K562 (cell line): Measurements from ENCODE around the gene NR6A1. TPM values are rescaled to one million over a fixed set of nuclear protein-coding genes. Genes with fewer than 3 reads are reported as not detected.

Source experiments
- MECOM ChIP-seq: fragments of 250-450 bp; sonication (Bioruptor Pico); IDR thresholded peaks from 2 replicates; pipeline ENCODE4 v1.8.0; 2022; ENCODE audit warnings: inconsistent platforms
- NEUROD1 ChIP-seq: fragments of 150-350 bp; IDR thresholded peaks from 2 replicates; pipeline ENCODE4 v1.6.1; 2014; ENCODE audit warnings: borderline replicate concordance, low read length, low read depth; ENCODE audit not compliant: partially characterized antibody
- polyA plus RNA-seq, 8 experiments: library from polyadenylated mRNA; depleted of rRNA in 4 of 8; stranded (reverse) in 5 of 8; unstranded in 3 of 8; fragments of >200 nt; fragmentation: Nextera tagmentation in 2 of 8; fragmentation: Illumina TruSeq in 1 of 8; extraction: Ambion mirVana in 2 of 8; extraction: Trizol in 1 of 8; gene quantifications; 2 replicates each; pipeline versions ENCODE4 v1.2.1 to v1.2.3, GENCODE V29; 2011 to 2014; ENCODE audit warnings: inconsistent platforms in 1 of 8, missing spikeins in 1 of 8
- total RNA-seq, 7 experiments: library from RNA; depleted of rRNA in 6 of 7; stranded (reverse); fragments of >200 nt in 6 of 7; fragmentation: Illumina TruSeq in 2 of 7; extraction: Trizol in 2 of 7; gene quantifications; 2 replicates each; pipeline versions ENCODE4 v1.2.1 to v1.2.3, GENCODE V29; 2011 to 2021; ENCODE audit warnings: low replicate concordance in 1 of 7
- TF ChIP-seq, protein P1 (sequence below), 3 experiments: fragments of 200-800 bp in 1 of 3; sonication (Bioruptor generic) in 1 of 3; sonication (generic) in 1 of 3; formaldehyde crosslinking in 1 of 3; IDR thresholded peaks; 2 replicates each; pipeline versions ENCODE4 v1.6.1 to v1.8.0; 2016 to 2022; ENCODE audit warnings: mild to moderate bottlenecking in 2 of 3, missing compliant biosample characterization in 2 of 3, missing genetic modification characterization in 2 of 3, missing genetic modification reagents in 1 of 3
- TF ChIP-seq, protein P2 (sequence below): fragments of 250-450 bp; sonication (Bioruptor Pico); IDR thresholded peaks from 2 replicates; pipeline ENCODE4 v1.5.0; 2021; ENCODE audit warnings: mild to moderate bottlenecking, borderline replicate concordance
- TF ChIP-seq, protein P3 (sequence below): fragments of 250-450 bp; sonication (Bioruptor Pico); IDR thresholded peaks from 2 replicates; pipeline ENCODE4 v1.4.0; 2020
- TF ChIP-seq, protein P4 (sequence below), 2 experiments: IDR thresholded peaks; 2 replicates each; pipeline ENCODE4 v1.6.1; 2012; ENCODE audit warnings: improper control_type of control experiment in 2 of 2, low read depth in 2 of 2, low read length in 2 of 2, borderline replicate concordance in 1 of 2

The NR6A1 gene
- total and polyA plus RNA-seq, 9 of the 15 experiments (the other 6 are each of a cell fraction or from before 2014, with no cell fraction given): 9.7 to 55.4 (median 28.3) TPM

DNA sequence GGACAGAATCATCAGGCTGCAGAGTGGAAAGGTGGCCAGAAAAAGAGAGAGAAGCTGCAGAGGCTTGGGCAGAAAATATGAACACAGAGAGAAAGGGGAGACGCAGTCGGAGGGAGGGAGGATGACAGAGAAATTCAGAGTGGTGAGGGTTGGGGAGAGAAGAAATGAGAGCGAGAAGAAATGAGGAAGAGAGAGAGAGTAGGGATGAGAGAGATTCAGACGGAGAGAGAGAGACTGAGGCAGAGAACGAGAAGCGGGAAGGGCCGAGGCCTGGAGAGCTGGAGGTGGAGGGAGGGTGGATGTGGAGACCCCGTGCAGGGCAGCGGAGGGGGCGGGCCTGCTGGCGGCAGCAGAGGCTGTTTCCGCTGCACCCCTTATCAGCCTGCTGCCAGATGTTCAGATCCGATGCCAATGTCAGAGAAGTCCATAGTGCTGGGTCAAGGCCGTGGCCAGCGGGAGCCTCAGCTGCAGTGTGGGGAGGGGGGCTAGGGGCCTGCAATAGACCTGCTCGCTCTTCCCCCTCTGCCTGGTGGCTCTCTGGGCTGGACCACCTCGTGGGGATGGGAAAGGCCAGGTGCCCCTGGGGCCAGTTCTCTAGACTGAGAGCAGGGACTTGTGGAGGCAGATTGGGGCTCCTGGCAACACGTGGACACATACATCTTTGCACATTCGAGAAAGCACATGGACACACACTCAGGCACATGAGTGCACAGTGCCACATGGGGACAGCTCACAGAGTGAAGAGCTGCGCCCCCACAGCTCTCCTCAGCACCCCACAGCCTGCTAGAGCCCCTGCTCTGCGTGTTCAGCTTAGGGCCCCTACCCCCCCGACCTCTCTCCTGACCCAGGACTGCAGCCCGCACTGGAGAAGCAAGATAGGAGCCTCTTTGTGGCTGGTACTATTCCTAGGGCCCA, 259.0 kb downstream of the NR6A1 start (continued):
- TF ChIP-seq, protein P1, sequence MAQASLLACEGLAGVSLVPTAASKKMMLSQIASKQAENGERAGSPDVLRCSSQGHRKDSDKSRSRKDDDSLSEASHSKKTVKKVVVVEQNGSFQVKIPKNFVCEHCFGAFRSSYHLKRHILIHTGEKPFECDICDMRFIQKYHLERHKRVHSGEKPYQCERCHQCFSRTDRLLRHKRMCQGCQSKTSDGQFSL (CRISPR knock-in tag; IDR thresholded peaks at IDR 0.05): peak; percentile 68
- TF ChIP-seq, protein P1 (tag; IDR thresholded peaks at IDR 0.05): no peak
- no peak for TF ChIP-seq MECOM (CRISPR knock-in tag)
- TF ChIP-seq NEUROD1: no peak
- TF ChIP-seq, protein P2, sequence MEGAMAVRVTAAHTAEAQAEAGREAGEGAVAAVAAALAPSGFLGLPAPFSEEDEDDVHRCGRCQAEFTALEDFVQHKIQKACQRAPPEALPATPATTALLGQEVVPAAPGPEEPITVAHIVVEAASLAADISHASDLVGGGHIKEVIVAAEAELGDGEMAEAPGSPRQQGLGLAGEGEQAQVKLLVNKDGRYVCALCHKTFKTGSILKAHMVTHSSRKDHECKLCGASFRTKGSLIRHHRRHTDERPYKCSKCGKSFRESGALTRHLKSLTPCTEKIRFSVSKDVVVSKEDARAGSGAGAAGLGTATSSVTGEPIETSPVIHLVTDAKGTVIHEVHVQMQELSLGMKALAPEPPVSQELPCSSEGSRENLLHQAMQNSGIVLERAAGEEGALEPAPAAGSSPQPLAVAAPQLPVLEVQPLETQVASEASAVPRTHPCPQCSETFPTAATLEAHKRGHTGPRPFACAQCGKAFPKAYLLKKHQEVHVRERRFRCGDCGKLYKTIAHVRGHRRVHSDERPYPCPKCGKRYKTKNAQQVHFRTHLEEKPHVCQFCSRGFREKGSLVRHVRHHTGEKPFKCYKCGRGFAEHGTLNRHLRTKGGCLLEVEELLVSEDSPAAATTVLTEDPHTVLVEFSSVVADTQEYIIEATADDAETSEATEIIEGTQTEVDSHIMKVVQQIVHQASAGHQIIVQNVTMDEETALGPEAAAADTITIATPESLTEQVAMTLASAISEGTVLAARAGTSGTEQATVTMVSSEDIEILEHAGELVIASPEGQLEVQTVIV (CRISPR knock-in tag): no peak
- TF ChIP-seq, protein P3, sequence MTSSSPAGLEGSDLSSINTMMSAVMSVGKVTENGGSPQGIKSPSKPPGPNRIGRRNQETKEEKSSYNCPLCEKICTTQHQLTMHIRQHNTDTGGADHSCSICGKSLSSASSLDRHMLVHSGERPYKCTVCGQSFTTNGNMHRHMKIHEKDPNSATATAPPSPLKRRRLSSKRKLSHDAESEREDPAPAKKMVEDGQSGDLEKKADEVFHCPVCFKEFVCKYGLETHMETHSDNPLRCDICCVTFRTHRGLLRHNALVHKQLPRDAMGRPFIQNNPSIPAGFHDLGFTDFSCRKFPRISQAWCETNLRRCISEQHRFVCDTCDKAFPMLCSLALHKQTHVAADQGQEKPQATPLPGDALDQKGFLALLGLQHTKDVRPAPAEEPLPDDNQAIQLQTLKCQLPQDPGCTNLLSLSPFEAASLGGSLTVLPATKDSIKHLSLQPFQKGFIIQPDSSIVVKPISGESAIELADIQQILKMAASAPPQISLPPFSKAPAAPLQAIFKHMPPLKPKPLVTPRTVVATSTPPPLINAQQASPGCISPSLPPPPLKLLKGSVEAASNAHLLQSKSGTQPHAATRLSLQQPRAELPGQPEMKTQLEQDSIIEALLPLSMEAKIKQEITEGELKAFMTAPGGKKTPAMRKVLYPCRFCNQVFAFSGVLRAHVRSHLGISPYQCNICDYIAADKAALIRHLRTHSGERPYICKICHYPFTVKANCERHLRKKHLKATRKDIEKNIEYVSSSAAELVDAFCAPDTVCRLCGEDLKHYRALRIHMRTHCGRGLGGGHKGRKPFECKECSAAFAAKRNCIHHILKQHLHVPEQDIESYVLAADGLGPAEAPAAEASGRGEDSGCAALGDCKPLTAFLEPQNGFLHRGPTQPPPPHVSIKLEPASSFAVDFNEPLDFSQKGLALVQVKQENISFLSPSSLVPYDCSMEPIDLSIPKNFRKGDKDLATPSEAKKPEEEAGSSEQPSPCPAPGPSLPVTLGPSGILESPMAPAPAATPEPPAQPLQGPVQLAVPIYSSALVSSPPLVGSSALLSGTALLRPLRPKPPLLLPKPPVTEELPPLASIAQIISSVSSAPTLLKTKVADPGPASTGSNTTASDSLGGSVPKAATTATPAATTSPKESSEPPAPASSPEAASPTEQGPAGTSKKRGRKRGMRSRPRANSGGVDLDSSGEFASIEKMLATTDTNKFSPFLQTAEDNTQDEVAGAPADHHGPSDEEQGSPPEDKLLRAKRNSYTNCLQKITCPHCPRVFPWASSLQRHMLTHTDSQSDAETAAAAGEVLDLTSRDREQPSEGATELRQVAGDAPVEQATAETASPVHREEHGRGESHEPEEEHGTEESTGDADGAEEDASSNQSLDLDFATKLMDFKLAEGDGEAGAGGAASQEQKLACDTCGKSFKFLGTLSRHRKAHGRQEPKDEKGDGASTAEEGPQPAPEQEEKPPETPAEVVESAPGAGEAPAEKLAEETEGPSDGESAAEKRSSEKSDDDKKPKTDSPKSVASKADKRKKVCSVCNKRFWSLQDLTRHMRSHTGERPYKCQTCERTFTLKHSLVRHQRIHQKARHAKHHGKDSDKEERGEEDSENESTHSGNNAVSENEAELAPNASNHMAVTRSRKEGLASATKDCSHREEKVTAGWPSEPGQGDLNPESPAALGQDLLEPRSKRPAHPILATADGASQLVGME (CRISPR knock-in tag): no peak
- TF ChIP-seq, protein P4, sequence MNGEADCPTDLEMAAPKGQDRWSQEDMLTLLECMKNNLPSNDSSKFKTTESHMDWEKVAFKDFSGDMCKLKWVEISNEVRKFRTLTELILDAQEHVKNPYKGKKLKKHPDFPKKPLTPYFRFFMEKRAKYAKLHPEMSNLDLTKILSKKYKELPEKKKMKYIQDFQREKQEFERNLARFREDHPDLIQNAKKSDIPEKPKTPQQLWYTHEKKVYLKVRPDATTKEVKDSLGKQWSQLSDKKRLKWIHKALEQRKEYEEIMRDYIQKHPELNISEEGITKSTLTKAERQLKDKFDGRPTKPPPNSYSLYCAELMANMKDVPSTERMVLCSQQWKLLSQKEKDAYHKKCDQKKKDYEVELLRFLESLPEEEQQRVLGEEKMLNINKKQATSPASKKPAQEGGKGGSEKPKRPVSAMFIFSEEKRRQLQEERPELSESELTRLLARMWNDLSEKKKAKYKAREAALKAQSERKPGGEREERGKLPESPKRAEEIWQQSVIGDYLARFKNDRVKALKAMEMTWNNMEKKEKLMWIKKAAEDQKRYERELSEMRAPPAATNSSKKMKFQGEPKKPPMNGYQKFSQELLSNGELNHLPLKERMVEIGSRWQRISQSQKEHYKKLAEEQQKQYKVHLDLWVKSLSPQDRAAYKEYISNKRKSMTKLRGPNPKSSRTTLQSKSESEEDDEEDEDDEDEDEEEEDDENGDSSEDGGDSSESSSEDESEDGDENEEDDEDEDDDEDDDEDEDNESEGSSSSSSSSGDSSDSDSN (IDR thresholded peaks at IDR 0.05; ENCODE audit: borderline replicate concordance in 1 of 2, low read depth in 2 of 2, low read length in 2 of 2): no peak
